Measurements from ENCODE around the gene IQCB1. TPM values are rescaled to one million over a fixed set of nuclear protein-coding genes. Genes with fewer than 3 reads are reported as not detected.

The IQCB1 gene
- total and polyA plus RNA-seq, 9 donors: 15.3 to 28.2 (median 20.2) TPM

DNA sequence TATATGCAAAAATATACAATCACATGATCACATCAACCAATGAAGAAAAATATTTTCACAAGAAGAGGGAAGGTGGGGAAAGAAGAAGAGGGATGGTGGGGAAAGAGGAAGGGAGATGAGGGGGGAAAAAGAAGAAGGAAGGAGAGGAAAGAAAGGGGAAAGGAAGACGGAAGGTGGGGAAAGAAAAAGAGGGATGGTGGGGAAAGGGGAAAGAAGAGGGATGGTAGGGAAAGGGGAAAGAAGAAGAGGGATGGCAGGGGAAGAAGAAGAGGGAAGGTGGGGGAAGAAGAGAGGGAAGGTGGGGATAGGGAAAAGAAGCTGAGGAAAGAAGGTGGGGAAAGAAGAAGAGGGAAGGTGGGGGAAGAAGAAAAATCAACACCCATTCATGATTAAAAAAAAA lies 82.1 kb downstream of the IQCB1 start:
- intact Hi-C loops (cut with DNase I): no loop called here
- Histone ChIP-seq H3K36me3 (no peaks in the 10 kb centered on the region), H3K4me1 (ENCODE audit: insufficient read depth) (peaks cover 4% of the 10 kb centered on the region), H3K27ac (no peak overlapping the region), H3K4me3 (no peak overlapping the region), H3K27me3 (no peaks in the 10 kb centered on the region), H3K9me3 (no peaks in the 10 kb centered on the region)
- 22 to 37% (median 32%) methylated on average over 1 of the region's 1 CpG for WGBS, 3 donors
- DNase-seq: no peak
- TF ChIP-seq EP300 (IDR thresholded peaks at IDR 0.05) (no peak), POLR2A (IDR thresholded peaks at IDR 0.05) (no peak)
- TF ChIP-seq, protein P1, sequence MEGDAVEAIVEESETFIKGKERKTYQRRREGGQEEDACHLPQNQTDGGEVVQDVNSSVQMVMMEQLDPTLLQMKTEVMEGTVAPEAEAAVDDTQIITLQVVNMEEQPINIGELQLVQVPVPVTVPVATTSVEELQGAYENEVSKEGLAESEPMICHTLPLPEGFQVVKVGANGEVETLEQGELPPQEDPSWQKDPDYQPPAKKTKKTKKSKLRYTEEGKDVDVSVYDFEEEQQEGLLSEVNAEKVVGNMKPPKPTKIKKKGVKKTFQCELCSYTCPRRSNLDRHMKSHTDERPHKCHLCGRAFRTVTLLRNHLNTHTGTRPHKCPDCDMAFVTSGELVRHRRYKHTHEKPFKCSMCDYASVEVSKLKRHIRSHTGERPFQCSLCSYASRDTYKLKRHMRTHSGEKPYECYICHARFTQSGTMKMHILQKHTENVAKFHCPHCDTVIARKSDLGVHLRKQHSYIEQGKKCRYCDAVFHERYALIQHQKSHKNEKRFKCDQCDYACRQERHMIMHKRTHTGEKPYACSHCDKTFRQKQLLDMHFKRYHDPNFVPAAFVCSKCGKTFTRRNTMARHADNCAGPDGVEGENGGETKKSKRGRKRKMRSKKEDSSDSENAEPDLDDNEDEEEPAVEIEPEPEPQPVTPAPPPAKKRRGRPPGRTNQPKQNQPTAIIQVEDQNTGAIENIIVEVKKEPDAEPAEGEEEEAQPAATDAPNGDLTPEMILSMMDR (IDR thresholded peaks at IDR 0.05): no peak

DNA sequence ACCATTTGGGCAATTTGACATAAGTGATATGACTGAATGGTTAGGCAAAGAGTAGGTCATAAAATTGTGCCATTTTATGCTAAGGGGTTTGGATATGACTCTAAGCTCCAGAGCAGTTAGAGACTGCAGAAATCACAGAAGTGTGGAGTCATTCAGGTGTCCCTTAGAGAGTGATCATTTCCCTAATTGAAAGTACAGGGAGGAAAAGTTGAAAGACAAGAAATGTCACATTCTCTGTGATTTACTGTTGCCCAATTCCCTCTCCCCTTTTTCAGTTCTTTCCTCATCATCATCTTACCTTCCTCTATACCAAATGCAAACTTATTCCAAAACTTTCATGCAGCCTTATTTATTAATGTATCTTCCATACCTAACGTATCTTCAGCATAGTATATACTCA lies 82.6 kb downstream of the IQCB1 start:
- intact Hi-C loops (cut with DNase I): no loop called here
- TF ChIP-seq, protein P1 (IDR thresholded peaks at IDR 0.05): no peak
- no peak for TF ChIP-seq POLR2A (IDR thresholded peaks at IDR 0.05)
- TF ChIP-seq EP300 (IDR thresholded peaks at IDR 0.05): no peak

DNA sequence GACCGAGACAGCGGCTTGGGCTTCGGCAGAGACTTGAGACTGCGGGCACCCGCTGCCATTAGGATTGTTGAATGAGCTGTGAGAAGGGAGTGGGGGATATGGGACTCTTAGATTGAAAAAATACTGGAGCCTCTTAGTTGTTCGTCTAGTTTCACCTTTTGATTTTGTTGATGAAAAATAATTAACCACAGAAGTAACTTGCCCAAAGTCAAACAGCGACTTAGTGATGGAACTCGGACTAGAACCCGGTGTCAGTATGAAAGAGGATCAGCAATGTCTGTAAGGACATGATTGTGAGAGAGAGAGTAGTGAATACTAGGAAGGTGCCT lies 84.8 kb downstream of the IQCB1 start:
- H3K36me3 ChIP-seq: no peaks in the 10 kb centered on the region
- intact Hi-C loops (cut with DNase I): no loop called here
- H3K4me3 ChIP-seq: peak overlapping the region; percentile 96
- peak overlapping the region in 1 of 2 donors; percentile 66 for H3K27ac ChIP-seq
- 1% methylated on average over 9 of the region's 9 CpGs for WGBS, 3 donors
- no peak for DNase-seq
- H3K4me1 ChIP-seq (ENCODE audit: insufficient read depth): peaks cover 5% of the 10 kb centered on the region
- no peak for TF ChIP-seq EP300 (IDR thresholded peaks at IDR 0.05)
- no peak for TF ChIP-seq POLR2A (IDR thresholded peaks at IDR 0.05)
- TF ChIP-seq, protein P1 (IDR thresholded peaks at IDR 0.05): no peak
- H3K9me3 ChIP-seq: no peaks in the 10 kb centered on the region
- H3K27me3 ChIP-seq: no peaks in the 10 kb centered on the region

More for the DNA sequence above, 82.6 kb downstream of the IQCB1 start:
- H3K4me3 ChIP-seq: no peak overlapping the region
- H3K36me3 ChIP-seq: no peaks in the 10 kb centered on the region
- H3K9me3 ChIP-seq: no peaks in the 10 kb centered on the region
- WGBS, 3 donors: 61 to 80% (median 72%) methylated on average over 1 of the region's 1 CpG
- no peak for DNase-seq
- no peaks in the 10 kb centered on the region for H3K27me3 ChIP-seq
- no peak overlapping the region for H3K27ac ChIP-seq
- peaks cover 4% of the 10 kb centered on the region for H3K4me1 ChIP-seq (ENCODE audit: insufficient read depth)

DNA sequence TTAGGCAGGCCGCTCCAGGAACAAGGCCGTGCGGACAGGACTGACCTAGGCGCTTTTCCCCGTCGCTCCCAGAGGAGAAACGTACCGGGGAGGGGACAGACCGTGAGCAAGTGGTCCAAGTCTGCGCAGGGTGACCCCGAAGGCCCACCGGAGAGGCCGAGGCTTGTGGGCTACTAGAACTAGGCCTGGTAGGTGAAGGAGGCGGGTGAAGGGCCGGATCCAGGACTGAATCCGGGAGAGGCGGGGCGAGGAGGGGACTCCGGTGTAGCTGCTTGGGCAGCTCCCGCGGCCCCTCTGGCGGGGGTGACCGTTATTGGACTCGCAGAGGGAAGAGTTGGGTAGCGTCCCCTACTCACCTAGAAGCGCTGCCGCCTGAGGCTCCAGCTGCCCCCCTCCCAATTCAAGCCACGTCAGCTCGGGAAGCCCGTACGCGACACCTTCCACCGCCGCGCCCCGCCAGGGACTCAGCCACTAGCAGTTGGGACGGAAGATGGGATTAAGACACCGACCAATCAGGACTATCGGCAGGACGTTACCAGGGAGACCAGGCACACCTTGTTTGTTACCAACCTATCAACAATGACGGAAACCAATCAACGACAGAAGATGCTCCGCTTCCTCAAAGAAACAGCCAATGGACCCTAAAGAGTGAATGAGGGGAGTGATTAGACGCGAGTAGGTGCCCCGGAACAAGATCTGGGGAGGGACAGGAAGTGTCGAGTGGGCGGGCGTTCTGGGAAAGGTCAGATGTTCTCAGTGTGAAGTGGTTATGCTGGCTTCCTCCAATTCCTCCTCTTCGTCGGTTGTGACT lies 85.4 kb downstream of the IQCB1 start, which contains the start of gene GOLGB1:
TSS of gene GOLGB1 (minus strand) at position 466 of the 811 bp plus-strand sequence. CDS start 18,770 bp downstream, outside the sequence.
- peak within 1 kb of the TSS; percentile 96 for H3K4me3 ChIP-seq
- TF ChIP-seq, protein P1 (IDR thresholded peaks at IDR 0.05): peak in 1 of 3 donors; percentile 27
- TF ChIP-seq EP300 (IDR thresholded peaks at IDR 0.05) (no peak), POLR2A (IDR thresholded peaks at IDR 0.05) (peak; percentile 96)
- H3K9me3 ChIP-seq: no peaks in the 10 kb centered on the region
- H3K27me3 ChIP-seq: no peaks in the 10 kb centered on the region
- intact Hi-C loops (cut with DNase I): no loop called here
- peak within 1 kb of the TSS; percentile 66 to 68 for H3K27ac ChIP-seq
- peak; percentile 88 to 94 (median 89) for DNase-seq
- 0 to 1% (median 0%) methylated on average over 47 to 51 of the region's 51 CpGs for WGBS, 3 donors
- H3K4me1 ChIP-seq (ENCODE audit: insufficient read depth): peaks cover 8% of the 10 kb centered on the region
- no peaks in the 10 kb centered on the region for H3K36me3 ChIP-seq

Data from ovary (tissue), 9 donors.